HL-60 (cell line): Measurements from ENCODE around the gene MMP19.

Experiments
- DNase-seq, 2 experiments: peaks; one replicate each; pipeline ENCODE4 v3.0.0-alpha.2; 2010 to 2020; ENCODE audit warnings: low read depth in 1 of 2, low spot score in 1 of 2
- H3K27ac ChIP-seq: fragments of 250-450 bp; sonication (Bioruptor Pico); replicated peaks from 2 replicates; pipeline ENCODE4 v1.5.1; 2020; ENCODE audit warnings: mild to moderate bottlenecking, moderate library complexity
- H3K27me3 ChIP-seq: fragments of 250-450 bp; sonication (Bioruptor Pico); 2 replicates; pipeline ENCODE4 v1.5.1; 2021; ENCODE audit warnings: mild to moderate bottlenecking, moderate library complexity; ENCODE audit not compliant: insufficient read depth, poor library complexity, severe bottlenecking
- H3K4me3 ChIP-seq: replicated peaks from 2 replicates; pipeline ENCODE4 v1.5.1; 2011; ENCODE audit warnings: mild to moderate bottlenecking, control low read depth, low read length; ENCODE audit not compliant: insufficient read depth
- GABPA ChIP-seq: IDR thresholded peaks from 2 replicates; pipeline ENCODE4 v1.6.1; 2012; ENCODE audit warnings: low read depth
- POLR2AphosphoS5 ChIP-seq: IDR thresholded peaks from 2 replicates; pipeline ENCODE4 v1.6.1; 2012; ENCODE audit warnings: low read depth
- SPI1 ChIP-seq: IDR thresholded peaks from 2 replicates; pipeline ENCODE4 v1.6.1; 2012; ENCODE audit warnings: low read depth, mild to moderate bottlenecking, borderline replicate concordance
- TF ChIP-seq, protein P1 (sequence below): IDR thresholded peaks from 2 replicates; pipeline ENCODE4 v1.6.1; 2012; ENCODE audit warnings: low read depth; ENCODE audit not compliant: insufficient replicate concordance
- TF ChIP-seq, protein P2 (sequence below): IDR thresholded peaks from one replicate; pipeline ENCODE4 v1.5.1; 2011; ENCODE audit warnings: low read length, control low read depth, inconsistent platforms; ENCODE audit not compliant: insufficient read depth

The MMP19 gene

GRCh38 chr12:55845785-55846496 is 3.2 kb upstream of the MMP19 start:
- Histone ChIP-seq H3K27ac (no peak overlapping the region), H3K4me3 (no peak overlapping the region), H3K27me3 (no peaks in the 10 kb centered on the region)
- TF ChIP-seq, protein P1, sequence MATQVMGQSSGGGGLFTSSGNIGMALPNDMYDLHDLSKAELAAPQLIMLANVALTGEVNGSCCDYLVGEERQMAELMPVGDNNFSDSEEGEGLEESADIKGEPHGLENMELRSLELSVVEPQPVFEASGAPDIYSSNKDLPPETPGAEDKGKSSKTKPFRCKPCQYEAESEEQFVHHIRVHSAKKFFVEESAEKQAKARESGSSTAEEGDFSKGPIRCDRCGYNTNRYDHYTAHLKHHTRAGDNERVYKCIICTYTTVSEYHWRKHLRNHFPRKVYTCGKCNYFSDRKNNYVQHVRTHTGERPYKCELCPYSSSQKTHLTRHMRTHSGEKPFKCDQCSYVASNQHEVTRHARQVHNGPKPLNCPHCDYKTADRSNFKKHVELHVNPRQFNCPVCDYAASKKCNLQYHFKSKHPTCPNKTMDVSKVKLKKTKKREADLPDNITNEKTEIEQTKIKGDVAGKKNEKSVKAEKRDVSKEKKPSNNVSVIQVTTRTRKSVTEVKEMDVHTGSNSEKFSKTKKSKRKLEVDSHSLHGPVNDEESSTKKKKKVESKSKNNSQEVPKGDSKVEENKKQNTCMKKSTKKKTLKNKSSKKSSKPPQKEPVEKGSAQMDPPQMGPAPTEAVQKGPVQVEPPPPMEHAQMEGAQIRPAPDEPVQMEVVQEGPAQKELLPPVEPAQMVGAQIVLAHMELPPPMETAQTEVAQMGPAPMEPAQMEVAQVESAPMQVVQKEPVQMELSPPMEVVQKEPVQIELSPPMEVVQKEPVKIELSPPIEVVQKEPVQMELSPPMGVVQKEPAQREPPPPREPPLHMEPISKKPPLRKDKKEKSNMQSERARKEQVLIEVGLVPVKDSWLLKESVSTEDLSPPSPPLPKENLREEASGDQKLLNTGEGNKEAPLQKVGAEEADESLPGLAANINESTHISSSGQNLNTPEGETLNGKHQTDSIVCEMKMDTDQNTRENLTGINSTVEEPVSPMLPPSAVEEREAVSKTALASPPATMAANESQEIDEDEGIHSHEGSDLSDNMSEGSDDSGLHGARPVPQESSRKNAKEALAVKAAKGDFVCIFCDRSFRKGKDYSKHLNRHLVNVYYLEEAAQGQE: no peak
- no peak for TF ChIP-seq SPI1
- TF ChIP-seq GABPA: no peak
- DNase-seq: no peak

DNA sequence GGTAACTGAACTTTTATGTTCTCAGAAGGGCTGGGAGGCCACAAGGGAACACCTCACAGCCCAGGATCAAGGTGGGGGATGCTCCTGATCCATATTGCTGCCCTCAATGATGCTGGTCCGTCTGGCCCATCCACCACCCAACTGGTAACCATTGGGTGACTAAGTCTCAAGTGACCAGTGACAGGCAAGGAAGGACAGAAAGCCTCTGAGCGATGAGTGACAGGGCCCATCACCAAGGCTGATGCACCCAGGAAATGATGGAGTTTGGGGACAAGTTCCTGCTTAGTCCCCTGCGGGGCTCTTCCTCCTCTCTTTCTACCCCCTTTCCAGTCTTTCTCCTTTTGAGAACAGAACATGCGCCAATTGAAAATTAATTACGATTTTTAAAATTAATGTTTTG is 2.6 kb upstream of the MMP19 start:
- no peak overlapping the region for H3K27ac ChIP-seq
- TF ChIP-seq, protein P2, sequence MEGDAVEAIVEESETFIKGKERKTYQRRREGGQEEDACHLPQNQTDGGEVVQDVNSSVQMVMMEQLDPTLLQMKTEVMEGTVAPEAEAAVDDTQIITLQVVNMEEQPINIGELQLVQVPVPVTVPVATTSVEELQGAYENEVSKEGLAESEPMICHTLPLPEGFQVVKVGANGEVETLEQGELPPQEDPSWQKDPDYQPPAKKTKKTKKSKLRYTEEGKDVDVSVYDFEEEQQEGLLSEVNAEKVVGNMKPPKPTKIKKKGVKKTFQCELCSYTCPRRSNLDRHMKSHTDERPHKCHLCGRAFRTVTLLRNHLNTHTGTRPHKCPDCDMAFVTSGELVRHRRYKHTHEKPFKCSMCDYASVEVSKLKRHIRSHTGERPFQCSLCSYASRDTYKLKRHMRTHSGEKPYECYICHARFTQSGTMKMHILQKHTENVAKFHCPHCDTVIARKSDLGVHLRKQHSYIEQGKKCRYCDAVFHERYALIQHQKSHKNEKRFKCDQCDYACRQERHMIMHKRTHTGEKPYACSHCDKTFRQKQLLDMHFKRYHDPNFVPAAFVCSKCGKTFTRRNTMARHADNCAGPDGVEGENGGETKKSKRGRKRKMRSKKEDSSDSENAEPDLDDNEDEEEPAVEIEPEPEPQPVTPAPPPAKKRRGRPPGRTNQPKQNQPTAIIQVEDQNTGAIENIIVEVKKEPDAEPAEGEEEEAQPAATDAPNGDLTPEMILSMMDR: no peak
- TF ChIP-seq, protein P1: no peak
- TF ChIP-seq SPI1 (no peak), POLR2AphosphoS5 (no peak), GABPA (no peak)
- no peak for DNase-seq
- no peak overlapping the region for H3K4me3 ChIP-seq
- H3K27me3 ChIP-seq: no peaks in the 10 kb centered on the region

- no peak overlapping the region for H3K4me3 ChIP-seq
- H3K27ac ChIP-seq: no peak overlapping the region
- DNase-seq: no peak
- H3K27me3 ChIP-seq: no peaks in the 10 kb centered on the region
- no peak for TF ChIP-seq POLR2AphosphoS5
- no peak for TF ChIP-seq GABPA
- TF ChIP-seq, protein P1: no peak
- TF ChIP-seq SPI1: no peak
- TF ChIP-seq, protein P2: no peak
Observed at GRCh38 chr12:55844961-55845360, 2.2 kb upstream of the MMP19 start.
